NCI-H146 treated with DMSO at 0.1 percent for 48 hours (cell line): Measurements from ENCODE around the gene C21orf91.

Experiments
- DNase-seq: peaks from one replicate; lab custom pipeline; 2025; ENCODE audit not compliant: unreplicated experiment; lab: John Stamatoyannopoulos, UW

C21orf91 gene

GRCh38 chr21:17798796-17799195 lies 20.4 kb downstream of the C21orf91 start:
- no peak for DNase-seq

GRCh38 chr21:17797967-17798366 lies 21.2 kb downstream of the C21orf91 start:
- DNase-seq = no peak

- DNase-seq = no peak
Measured at GRCh38 chr21:17796503-17796902, 22.7 kb downstream of the C21orf91 start.

- DNase-seq = no peak
Measured at GRCh38 chr21:17796037-17796403, 23.1 kb downstream of the C21orf91 start.

GRCh38 chr21:17795146-17796036 lies 23.8 kb downstream of the C21orf91 start:
- no peak for DNase-seq

GRCh38 chr21:17794518-17795145 lies 24.5 kb downstream of the C21orf91 start:
- DNase-seq = no peak

GRCh38 chr21:17793246-17794123 lies 25.7 kb downstream of the C21orf91 start:
- no peak for DNase-seq

GRCh38 chr21:17789656-17790055 lies 29.5 kb downstream of the C21orf91 start:
- DNase-seq = no peak

GRCh38 chr21:17789069-17789468 lies 30.1 kb downstream of the C21orf91 start:
- no peak for DNase-seq

- DNase-seq = no peak
Measured at GRCh38 chr21:17786851-17787181, 32.3 kb downstream of the C21orf91 start.

GRCh38 chr21:17786071-17786850 lies 32.9 kb downstream of the C21orf91 start:
- DNase-seq = no peak

GRCh38 chr21:17785403-17785788 lies 33.8 kb downstream of the C21orf91 start:
- no peak for DNase-seq

- DNase-seq = no peak
Measured at GRCh38 chr21:17784604-17785402, 34.4 kb downstream of the C21orf91 start.

GRCh38 chr21:17784180-17784598 lies 35.0 kb downstream of the C21orf91 start:
- no peak for DNase-seq

- DNase-seq = no peak
Measured at GRCh38 chr21:17783481-17784179, 35.5 kb downstream of the C21orf91 start.

GRCh38 chr21:17783003-17783402 lies 36.2 kb downstream of the C21orf91 start:
- DNase-seq = no peak

GRCh38 chr21:17782051-17782450 lies 37.1 kb downstream of the C21orf91 start:
- DNase-seq = no peak

GRCh38 chr21:17781524-17781923 lies 37.6 kb downstream of the C21orf91 start:
- no peak for DNase-seq

- no peak for DNase-seq
Measured at GRCh38 chr21:17780539-17780938, 38.6 kb downstream of the C21orf91 start.
